ENCODE results near the gene MBD2.

The MBD2 gene

DNA sequence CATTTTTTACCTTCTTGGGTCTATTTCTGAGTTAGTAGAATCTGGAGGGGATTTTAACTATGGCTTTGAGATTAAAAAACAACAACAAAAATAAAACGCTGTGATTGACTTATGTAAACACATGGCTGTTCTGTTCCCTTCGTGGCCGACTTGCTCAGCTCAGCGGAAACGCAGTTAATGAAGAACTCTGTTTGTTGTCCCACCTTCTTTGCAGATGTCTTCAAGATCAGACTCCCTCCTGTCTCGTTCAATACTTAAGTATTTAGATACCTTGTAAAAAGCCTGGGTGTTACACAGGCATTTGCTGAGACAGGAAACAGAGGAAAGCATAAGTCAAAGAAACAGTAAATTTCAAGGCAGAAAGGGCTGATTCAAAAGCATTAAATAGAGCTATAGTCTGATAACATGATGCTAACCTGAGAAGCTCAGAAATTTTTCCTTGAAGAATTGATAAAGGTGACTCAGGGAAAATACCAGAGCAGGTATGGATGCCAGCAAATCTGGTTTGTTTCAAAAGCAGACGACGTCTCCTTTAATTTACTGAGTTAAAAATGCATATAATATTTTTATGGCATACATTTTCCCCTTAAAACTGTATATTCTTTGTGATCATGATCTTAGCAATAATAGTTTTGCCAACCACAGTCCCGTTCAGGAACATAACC lies 23.2 kb upstream of the MBD2 start:
- CTCF ChIA-PET = interaction anchor here (0.6 to 0.7 kb wide), 2 partner anchors 17 to 25 kb away, joined by 4 to 6 read pairs; no protein-coding TSS in a partner anchor
- POLR2A ChIA-PET (ENCODE audit: low non-redundant PET) = no interaction called here
- DNase-seq (ENCODE audit: low spot score) = no peak
- no peak overlapping the region for H3K27ac ChIP-seq
- no peak for TF ChIP-seq CTCF (conservative IDR thresholded peaks at IDR 0.05; ENCODE audit: low read depth)

DNA sequence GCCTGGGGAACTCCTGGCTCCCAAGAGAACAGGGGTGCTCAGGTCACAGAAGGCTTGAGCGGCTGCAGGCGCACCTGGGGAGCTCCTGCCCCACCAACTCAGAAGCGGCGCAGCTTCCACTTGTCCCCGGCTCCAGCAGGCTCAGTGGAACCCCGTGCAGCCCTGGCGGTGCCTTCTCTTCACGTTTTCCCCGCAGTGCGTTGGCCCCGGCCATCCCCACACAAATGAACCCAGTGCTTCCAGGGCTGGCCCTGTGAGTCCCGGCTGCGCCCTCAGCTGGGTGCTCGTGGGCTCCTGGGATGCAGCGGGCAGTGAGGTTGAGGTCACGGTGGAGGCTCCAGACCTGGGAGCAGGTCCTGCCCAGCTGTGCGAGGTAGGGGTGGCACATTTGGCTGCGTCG lies 17.9 kb upstream of the MBD2 start:
- no peak overlapping the region for H3K27ac ChIP-seq
- no peak for DNase-seq (ENCODE audit: low spot score)
- ChIA-PET CTCF (no interaction called here), POLR2A (ENCODE audit: low non-redundant PET) (no interaction called here)
- no peak for TF ChIP-seq CTCF (conservative IDR thresholded peaks at IDR 0.05; ENCODE audit: low read depth)

DNA sequence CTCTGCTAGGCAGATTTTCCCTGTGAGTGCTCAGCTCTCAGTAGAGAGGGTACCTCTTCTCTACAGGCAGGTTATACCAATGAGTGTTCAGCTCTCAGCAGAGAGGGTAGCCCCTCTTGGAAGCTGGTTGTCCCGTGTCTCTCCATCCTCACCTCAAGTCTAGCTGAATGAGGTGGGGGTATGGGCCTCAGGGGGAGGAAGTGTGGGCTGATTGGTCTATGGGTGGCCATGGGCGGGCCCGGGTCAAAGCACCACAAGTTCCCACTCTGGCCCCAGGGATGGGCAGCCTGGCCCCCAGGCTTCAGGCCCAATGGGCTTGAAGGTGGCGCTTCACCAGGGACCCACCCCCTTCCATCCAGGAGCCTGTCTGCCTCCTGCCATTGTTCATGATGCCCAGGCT lies 17.0 kb upstream of the MBD2 start:
- TF ChIP-seq CTCF (conservative IDR thresholded peaks at IDR 0.05; ENCODE audit: low read depth) = no peak
- POLR2A ChIA-PET (ENCODE audit: low non-redundant PET) = no interaction called here
- H3K27ac ChIP-seq = no peak overlapping the region
- CTCF ChIA-PET = no interaction called here
- DNase-seq (ENCODE audit: low spot score) = no peak

- CTCF ChIA-PET = no interaction called here
- no peak for TF ChIP-seq CTCF (conservative IDR thresholded peaks at IDR 0.05; ENCODE audit: low read depth)
- DNase-seq (ENCODE audit: low spot score) = no peak
- POLR2A ChIA-PET (ENCODE audit: low non-redundant PET) = no interaction called here
- H3K27ac ChIP-seq = no peak overlapping the region
These were observed 16.2 kb upstream of the MBD2 start for GRCh38 chr18:54240629-54241107.

DNA sequence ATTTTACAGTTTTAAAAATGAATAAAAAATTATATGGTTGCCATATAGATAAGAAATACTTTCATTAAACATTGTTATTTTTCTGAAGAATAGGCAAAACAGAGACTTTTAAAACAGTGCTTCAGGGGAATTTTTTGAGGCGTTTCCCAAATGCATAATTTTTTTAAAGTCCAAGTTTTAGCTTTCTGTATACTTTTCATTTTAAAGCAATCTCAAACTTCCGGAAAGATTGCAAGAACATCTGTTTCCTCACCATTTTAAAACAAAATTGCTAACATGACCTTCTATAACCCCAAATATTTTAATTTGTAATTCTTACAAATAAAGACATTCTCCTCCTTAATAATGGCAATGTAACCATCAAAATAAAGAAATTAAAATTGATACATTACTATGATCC lies 15.1 kb upstream of the MBD2 start:
- POLR2A ChIA-PET (ENCODE audit: low non-redundant PET) = no interaction called here
- no peak for DNase-seq (ENCODE audit: low spot score)
- CTCF ChIA-PET = no interaction called here

DNA sequence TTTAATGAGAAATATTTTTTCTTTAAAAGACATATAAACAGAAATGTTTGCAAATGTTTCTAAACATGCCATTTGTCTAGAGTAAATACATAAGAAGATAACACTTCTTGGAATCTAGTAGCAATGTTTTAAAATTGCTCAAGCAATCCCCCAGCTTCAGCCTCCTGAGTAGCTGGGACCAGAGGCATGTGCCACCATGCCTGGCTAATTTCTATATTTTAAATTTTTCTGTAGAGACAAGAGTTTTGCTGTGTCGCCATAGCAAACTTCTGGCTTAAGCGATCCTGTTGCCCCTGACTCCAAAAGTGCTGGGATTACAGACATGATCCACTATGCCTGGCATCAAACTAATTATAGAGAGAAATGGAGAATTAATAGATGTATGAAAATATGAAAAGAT lies 14.6 kb upstream of the MBD2 start:
- ChIA-PET POLR2A (ENCODE audit: low non-redundant PET) (no interaction called here), CTCF (interaction anchor here (0.7 kb wide), 1 partner anchor 13 kb away, joined by 3 read pairs; no protein-coding TSS in a partner anchor)
- DNase-seq (ENCODE audit: low spot score) = no peak
- H3K27ac ChIP-seq = no peak overlapping the region
- TF ChIP-seq CTCF (conservative IDR thresholded peaks at IDR 0.05; ENCODE audit: low read depth) = no peak

More for the DNA sequence above, 15.1 kb upstream of the MBD2 start:
- no peak for TF ChIP-seq CTCF (conservative IDR thresholded peaks at IDR 0.05; ENCODE audit: low read depth)
- no peak overlapping the region for H3K27ac ChIP-seq
